GM12874 (cell line): Measurements from ENCODE around the gene CLEC12A.

ENCODE experiments used
- TF ChIP-seq, protein P1 (sequence below): IDR thresholded peaks from 2 replicates; pipeline ENCODE4 v1.5.1; 2011; ENCODE audit warnings: low read depth, mild to moderate bottlenecking, control low read depth, low read length, moderate library complexity; ENCODE audit not compliant: insufficient read depth

CLEC12A gene

GRCh38 chr12:10001171-10001776 is 30.1 kb downstream of the CLEC12A start:
- TF ChIP-seq, protein P1, sequence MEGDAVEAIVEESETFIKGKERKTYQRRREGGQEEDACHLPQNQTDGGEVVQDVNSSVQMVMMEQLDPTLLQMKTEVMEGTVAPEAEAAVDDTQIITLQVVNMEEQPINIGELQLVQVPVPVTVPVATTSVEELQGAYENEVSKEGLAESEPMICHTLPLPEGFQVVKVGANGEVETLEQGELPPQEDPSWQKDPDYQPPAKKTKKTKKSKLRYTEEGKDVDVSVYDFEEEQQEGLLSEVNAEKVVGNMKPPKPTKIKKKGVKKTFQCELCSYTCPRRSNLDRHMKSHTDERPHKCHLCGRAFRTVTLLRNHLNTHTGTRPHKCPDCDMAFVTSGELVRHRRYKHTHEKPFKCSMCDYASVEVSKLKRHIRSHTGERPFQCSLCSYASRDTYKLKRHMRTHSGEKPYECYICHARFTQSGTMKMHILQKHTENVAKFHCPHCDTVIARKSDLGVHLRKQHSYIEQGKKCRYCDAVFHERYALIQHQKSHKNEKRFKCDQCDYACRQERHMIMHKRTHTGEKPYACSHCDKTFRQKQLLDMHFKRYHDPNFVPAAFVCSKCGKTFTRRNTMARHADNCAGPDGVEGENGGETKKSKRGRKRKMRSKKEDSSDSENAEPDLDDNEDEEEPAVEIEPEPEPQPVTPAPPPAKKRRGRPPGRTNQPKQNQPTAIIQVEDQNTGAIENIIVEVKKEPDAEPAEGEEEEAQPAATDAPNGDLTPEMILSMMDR = no peak

GRCh38 chr12:10012630-10013330 is 41.6 kb downstream of the CLEC12A start:
- TF ChIP-seq, protein P1 = no peak

DNA sequence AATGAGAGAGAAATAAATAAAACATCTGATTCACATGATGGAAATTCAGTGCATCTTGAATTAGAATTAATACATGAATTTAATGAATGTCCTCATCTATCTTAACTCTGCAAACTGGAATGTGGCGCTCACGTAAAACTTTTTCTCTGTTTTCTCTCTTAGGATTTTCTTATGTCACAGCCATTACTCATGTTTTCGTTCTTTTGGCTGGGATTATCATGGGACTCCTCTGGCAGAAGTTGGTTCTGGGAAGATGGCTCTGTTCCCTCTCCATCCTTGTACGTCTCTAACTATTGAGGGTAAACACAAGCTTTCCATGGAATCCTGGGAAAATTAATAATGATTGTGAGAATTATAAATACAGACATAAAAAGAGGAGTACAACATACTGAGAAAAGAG is 44.2 kb downstream of the CLEC12A start:
- TF ChIP-seq, protein P1 = no peak

- TF ChIP-seq, protein P1 = no peak
These were observed 45.7 kb downstream of the CLEC12A start for GRCh38 chr12:10016881-10017280.

DNA sequence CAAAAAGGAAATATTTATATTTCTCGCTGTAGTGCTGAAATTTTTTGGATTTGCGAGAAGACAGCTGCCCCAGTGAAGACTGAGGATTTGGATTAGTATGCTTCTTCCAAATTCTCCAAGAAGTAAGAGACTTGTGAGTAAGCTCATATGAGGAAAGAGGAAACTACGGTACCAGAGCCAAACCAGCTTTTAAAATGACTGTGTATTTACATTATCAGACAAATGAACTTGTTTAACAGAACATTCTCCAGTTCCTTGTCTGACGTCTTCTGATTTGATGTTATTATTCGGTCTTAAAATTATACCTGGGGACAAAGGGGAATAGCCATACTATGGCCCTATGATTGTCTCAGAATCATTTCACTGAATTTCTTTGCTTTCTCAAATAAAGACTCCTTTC is 47.2 kb downstream of the CLEC12A start:
- TF ChIP-seq, protein P1 = no peak

DNA sequence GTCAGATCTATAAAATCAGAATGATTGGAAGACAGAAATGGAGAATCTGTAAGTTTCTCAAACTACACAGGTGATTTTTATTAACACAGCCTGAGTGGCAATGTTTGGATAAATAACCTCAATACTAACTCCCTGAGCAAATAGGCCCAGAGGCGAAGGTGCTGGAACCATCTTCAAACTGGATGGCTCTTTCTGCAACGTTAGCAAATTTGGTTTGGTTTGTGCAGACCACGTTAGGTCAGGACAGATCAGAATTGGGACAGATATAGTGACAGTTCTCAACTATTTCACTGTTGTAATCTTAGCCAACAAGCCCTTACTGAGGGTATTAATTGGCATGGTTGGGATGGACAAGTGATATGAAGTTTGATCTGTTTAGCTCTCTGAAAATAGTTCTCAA is 50.1 kb downstream of the CLEC12A start:
- TF ChIP-seq, protein P1 = no peak

DNA sequence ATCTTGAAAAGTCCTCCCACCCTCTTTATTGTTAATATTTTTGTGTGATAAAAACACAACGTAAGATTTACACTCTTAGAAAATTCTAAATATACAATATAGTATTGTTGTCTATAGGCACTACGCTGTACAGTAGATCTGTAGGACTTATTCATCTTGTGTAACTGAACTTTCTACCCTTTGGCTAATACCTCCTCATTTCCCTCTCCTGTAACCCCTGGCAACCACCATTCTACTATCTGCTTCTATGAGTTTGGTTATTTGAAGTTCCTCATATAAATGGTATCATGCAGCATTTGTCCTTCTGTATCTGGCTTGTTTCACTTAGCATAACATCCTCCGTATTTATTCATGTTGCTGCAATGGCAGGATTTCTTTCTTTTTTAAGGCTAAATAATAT is 54.0 kb downstream of the CLEC12A start:
- TF ChIP-seq, protein P1 = no peak
